ENCODE results near the gene MXD1.

The MXD1 gene

DNA sequence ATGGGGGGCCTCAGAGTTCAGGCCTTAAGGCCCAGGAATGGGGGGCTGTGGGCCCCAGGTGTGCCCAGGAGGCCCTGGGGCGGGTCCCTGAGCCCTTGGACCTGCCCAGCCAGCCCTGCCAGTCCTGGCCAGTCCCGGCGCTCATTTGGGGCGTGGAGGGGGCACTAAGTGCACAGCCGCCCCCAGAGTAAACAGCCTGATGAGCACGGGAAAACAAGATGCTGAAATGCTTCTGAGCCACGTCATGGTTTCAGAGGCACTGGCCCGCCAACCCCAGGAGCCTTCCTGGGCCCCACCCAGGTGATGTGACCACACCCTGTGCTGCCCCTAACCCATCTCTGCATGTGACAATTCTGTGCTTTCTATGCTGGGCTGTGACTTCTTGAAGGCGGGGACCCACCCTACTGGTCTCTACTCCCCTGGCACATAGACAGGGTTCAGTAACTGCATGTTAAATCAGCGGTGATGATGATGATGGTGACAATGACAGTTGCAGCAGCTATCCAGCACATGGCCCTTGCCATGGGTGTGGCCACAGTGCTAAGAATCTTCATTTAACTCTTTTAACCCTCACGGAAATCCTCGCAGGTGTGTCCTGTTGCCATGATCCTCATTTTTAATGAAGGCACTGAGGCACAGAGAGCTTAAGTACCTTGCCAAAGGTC is 74.7 kb downstream of the MXD1 start:
- TF ChIP-seq EZH2phosphoT487 (IDR thresholded peaks at IDR 0.05; ENCODE audit: borderline replicate concordance, low read length) (no peak), CTCF (IDR thresholded peaks at IDR 0.05; ENCODE audit: low read depth, low read length, poor library complexity, severe bottlenecking) (no peak)
- Histone ChIP-seq H3K27ac (ENCODE audit: low read depth, low read length) (no peak overlapping the region), H3K27me3 (ENCODE audit: control insufficient read depth, low read length) (no peaks in the 10 kb centered on the region), H3K4me2 (ENCODE audit: low read length) (no peak overlapping the region), H3F3A (ENCODE audit: control insufficient read depth, insufficient read depth) (no peaks in the 10 kb centered on the region), H3K79me2 (ENCODE audit: control insufficient read depth, low read length) (no peaks in the 10 kb centered on the region), H3K4me1 (ENCODE audit: control insufficient read depth, low read length) (no peaks in the 10 kb centered on the region), H3K9me2 (replicated peaks; ENCODE audit: control insufficient read depth, low read length) (no peaks in the 10 kb centered on the region), H3K36me3 (ENCODE audit: control insufficient read depth, low read length) (no peaks in the 10 kb centered on the region), H3K9me3 (ENCODE audit: control insufficient read depth, insufficient read depth, low read length) (no peaks in the 10 kb centered on the region), H4K20me1 (ENCODE audit: control insufficient read depth, insufficient read depth, low read depth, low read length) (no peaks in the 10 kb centered on the region), H3K4me3 (ENCODE audit: low read length) (no peak overlapping the region)
